Upper lobe of right lung (tissue), 1 donor: ENCODE results near the gene F11R. TPM values are rescaled to one million over a fixed set of nuclear protein-coding genes. Genes with fewer than 3 reads are reported as not detected.
A peak's percentile ranks its signal among the peaks of the same experiment; 100 is the strongest.

Source experiments
- ATAC-seq: fragments of 200-7000 bp; cut with Tn5 transposase; one replicate; pipeline ENCODE4 v1.9.1; 2020; ENCODE audit warnings: mild to moderate bottlenecking, moderate library complexity
- DNase-seq: peaks from one replicate; pipeline ENCODE4 v3.0.0-alpha.2; 2020
- H3K27ac ChIP-seq: fragments of 200-600 bp; one replicate; pipeline ENCODE4 v1.8.0; 2022
- H3K27me3 ChIP-seq: fragments of 200-600 bp; one replicate; pipeline ENCODE4 v1.8.0; 2022; ENCODE audit warnings: mild to moderate bottlenecking
- H3K36me3 ChIP-seq: fragments of 200-600 bp; one replicate; pipeline ENCODE4 v1.8.0; 2022
- H3K4me1 ChIP-seq: fragments of 200-600 bp; one replicate; pipeline ENCODE4 v1.8.0; 2022
- H3K4me3 ChIP-seq: fragments of 200-600 bp; one replicate; pipeline ENCODE4 v1.8.0; 2022; ENCODE audit warnings: mild to moderate bottlenecking
- H3K9me3 ChIP-seq: fragments of 200-600 bp; one replicate; pipeline ENCODE4 v1.8.0; 2022
- CTCF ChIP-seq: fragments of 200-600 bp; IDR thresholded peaks from one replicate; pipeline ENCODE4 v1.8.0; 2022; ENCODE audit warnings: antibody characterized with exemption
- intact Hi-C: fragments of 100-400 bp; cut with DNase I; formaldehyde crosslinking; loops from one replicate; pipeline ENCODE4 v1.11.0; 2022
- total RNA-seq: library from RNA; stranded (reverse); fragmentation: NEBNext Ultra II Directional; extraction: Animal tissue kit (Norgen Biotek cat#: 25700); gene quantifications from one replicate; pipeline ENCODE4 v1.2.1, GENCODE V29; 2021
- donor health status: DM: no; HTN: yes; CAD: no; lungs with severe emphysema.

F11R gene
- total RNA-seq, 1 donor from 2014 or later, result 167 TPM

GRCh38 chr1:161048949-161049722, 28.2 kb upstream of the F11R start:
- Histone ChIP-seq H3K36me3 (peaks cover 6% of the 10 kb centered on the region), H3K4me1 (peaks cover 4% of the 10 kb centered on the region), H3K4me3 (no peak overlapping the region), H3K27me3 (no peaks in the 10 kb centered on the region), H3K9me3 (no peaks in the 10 kb centered on the region), H3K27ac (no peak overlapping the region)
- no peak for TF ChIP-seq CTCF
- DNase-seq (peak; percentile 51), ATAC-seq (no peak)
- intact Hi-C loops, result no loop called here

- ATAC-seq, result no peak
- H3K4me1 ChIP-seq, result peaks cover 14% of the 10 kb centered on the region
- peak overlapping the region; percentile 79 for H3K27ac ChIP-seq
- intact Hi-C loops, result no loop called here
- no peaks in the 10 kb centered on the region for H3K27me3 ChIP-seq
- H3K4me3 ChIP-seq, result no peak overlapping the region
- peaks cover 10% of the 10 kb centered on the region for H3K36me3 ChIP-seq
- no peaks in the 10 kb centered on the region for H3K9me3 ChIP-seq
- no peak for TF ChIP-seq CTCF
- DNase-seq, result peak; percentile 63
These were observed 26.8 kb upstream of the F11R start for GRCh38 chr1:161047436-161048420.

GRCh38 chr1:161046605-161047228, 25.8 kb upstream of the F11R start:
- no peak for TF ChIP-seq CTCF
- Histone ChIP-seq H3K4me3 (peak overlapping the region; percentile 97), H3K27ac (peak overlapping the region; percentile 98), H3K36me3 (peaks cover 20% of the 10 kb centered on the region), H3K27me3 (no peaks in the 10 kb centered on the region), H3K4me1 (peaks cover 14% of the 10 kb centered on the region), H3K9me3 (no peaks in the 10 kb centered on the region)
- intact Hi-C loops, result no loop called here
- peak; percentile 6 for ATAC-seq
- DNase-seq, result peak; percentile 53

GRCh38 chr1:161045736-161046604, 25.0 kb upstream of the F11R start, which contains the start of gene USF1:
TSS of gene USF1 (minus strand) at chr1:161045977. CDS start at chr1:161043275, 2,702 bp downstream.
- DNase-seq (peak; percentile 95), ATAC-seq (peak; percentile 93)
- peak within 1 kb of the TSS; percentile 97 for H3K4me3 ChIP-seq
- peaks cover 14% of the 10 kb centered on the region for H3K4me1 ChIP-seq
- peak within 1 kb of the TSS; percentile 98 for H3K27ac ChIP-seq
- intact Hi-C loops, result no loop called here
- no peaks in the 10 kb centered on the region for H3K9me3 ChIP-seq
- H3K36me3 ChIP-seq, result peaks cover 28% of the 10 kb centered on the region
- no peaks in the 10 kb centered on the region for H3K27me3 ChIP-seq
- no peak for TF ChIP-seq CTCF
